A549 (cell line): ENCODE data around the gene SERF2.
"Not testable (repeated sequence)": the region's sequence is repeated elsewhere in the genome, so short reads cannot be mapped to it uniquely, and the experiment has no call there.

Experiments
- BCL3 ChIP-seq: fragments of >200 bp; sonication (Bioruptor Twin); formaldehyde crosslinking; IDR thresholded peaks from 3 replicates; pipeline ENCODE4 v1.6.1; 2016
- CTCF ChIP-seq: fragments of >200 bp; sonication (Bioruptor Twin); formaldehyde crosslinking; IDR thresholded peaks from 3 replicates; pipeline ENCODE4 v1.5.1; 2016
- MAX ChIP-seq: IDR thresholded peaks from 2 replicates; pipeline ENCODE4 v1.6.1; 2012
- PBX3 ChIP-seq: IDR thresholded peaks from 2 replicates; pipeline ENCODE4 v1.6.1; 2012
- PHF8 ChIP-seq: fragments of 200-600 bp; sonication (generic); IDR thresholded peaks from 2 replicates; pipeline ENCODE4 v1.6.1; 2016; ENCODE audit warnings: low read depth, mild to moderate bottlenecking, antibody characterized with exemption, moderate library complexity, borderline replicate concordance
- SMC3 ChIP-seq: fragments of >200 bp; sonication (Bioruptor Twin); formaldehyde crosslinking; IDR thresholded peaks from 3 replicates; pipeline ENCODE4 v1.6.1; 2018; ENCODE audit warnings: inconsistent platforms
- SREBF2 ChIP-seq: fragments of 450-650 bp; IDR thresholded peaks from 2 replicates; pipeline ENCODE4 v1.6.1; 2014; ENCODE audit warnings: mild to moderate bottlenecking, moderate library complexity

- not testable (repeated sequence) for TF ChIP-seq MAX, SMC3, PHF8, CTCF, SREBF2, BCL3, PBX3
Measured at GRCh38 chr15:43831519-43832052, 39.5 kb downstream of the SERF2 start.
